ENCODE data around the gene GOLT1B.

GRCh38 chr12:21566223-21566906 lies 64.8 kb downstream of the GOLT1B start:
- no peak for TF ChIP-seq POLR2A (IDR thresholded peaks at IDR 0.05; ENCODE audit: low read length)
- TF ChIP-seq GATA1 (IDR thresholded peaks at IDR 0.05; ENCODE audit: low read depth, low read length), result no peak
